B cell (primary cell): Measurements from ENCODE around the gene GAPVD1. TPM values are rescaled to one million over a fixed set of nuclear protein-coding genes. Genes with fewer than 3 reads are reported as not detected.

Experiments used
- ATAC-seq: fragments of 200-7000 bp; cut with Tn5 transposase; one replicate; pipeline ENCODE4 v1.10.0; 2021; ENCODE audit warnings: low read depth, mild to moderate bottlenecking, moderate number of reproducible peaks, moderate library complexity
- CTCF ChIA-PET: fragments of 350-600 bp; sonication (Branson Sonifier 250); formaldehyde crosslinking; loops from one replicate; lab custom pipeline; 2021; ENCODE audit warnings: antibody characterized with exemption, inconsistent platforms; lab: Charles Lee
- POLR2A ChIA-PET: fragments of 350-600 bp; sonication (Branson Sonifier 250); formaldehyde crosslinking; loops from one replicate; lab custom pipeline; 2021; ENCODE audit warnings: antibody characterized with exemption; lab: Charles Lee
- DNase-seq: peaks from one replicate; pipeline ENCODE4 v3.0.0; 2013
- H2AFZ ChIP-seq: 2 replicates; pipeline ENCODE4 v1.6.1; 2012; ENCODE audit warnings: mild to moderate bottlenecking, low read depth, low read length; ENCODE audit not compliant: insufficient read depth, poor library complexity, severe bottlenecking
- H3K27ac ChIP-seq, 2 donors: 1 replicate in 1 of 2; 2 replicates in 1 of 2; pipeline ENCODE4 v1.5.1; 2012 to 2013; ENCODE audit warnings: low read length in 2 of 2, mild to moderate bottlenecking in 2 of 2, moderate library complexity in 1 of 2
- H3K27me3 ChIP-seq, 4 experiments: fragments of 200-600 bp in 1 of 4; sonication (generic) in 1 of 4; replicated peaks in 1 of 4; 1 replicate in 2 of 4; 2 replicates in 2 of 4; pipeline versions ENCODE4 v1.6.1 to v1.7.0; 2013 to 2016; ENCODE audit warnings: low read length in 3 of 4, mild to moderate bottlenecking in 2 of 4, mixed read lengths in 1 of 4, moderate library complexity in 1 of 4; ENCODE audit not compliant: insufficient read depth in 4 of 4, control insufficient read depth in 3 of 4; ENCODE audit errors: control extremely low read depth in 1 of 4
- H3K36me3 ChIP-seq, 2 experiments: replicated peaks in 1 of 2; 1 replicate in 1 of 2; 2 replicates in 1 of 2; pipeline versions ENCODE4 v1.6.1 to v1.7.1; 2013; ENCODE audit warnings: low read length in 1 of 2; ENCODE audit not compliant: insufficient read depth in 2 of 2, control insufficient read depth in 1 of 2; ENCODE audit errors: control extremely low read depth in 1 of 2, extremely low read depth in 1 of 2
- H3K4me1 ChIP-seq, 2 donors: fragments of 200-600 bp in 1 of 2; sonication (generic) in 1 of 2; 1 replicate in 1 of 2; 2 replicates in 1 of 2; pipeline versions ENCODE4 v1.5.1 to v1.6.1; 2013 to 2017; ENCODE audit warnings: low read length in 2 of 2; ENCODE audit not compliant: control insufficient read depth in 2 of 2, insufficient read depth in 2 of 2
- H3K4me2 ChIP-seq: replicated peaks from 2 replicates; pipeline ENCODE3; 2012; ENCODE audit warnings: mild to moderate bottlenecking, low read depth, low read length; ENCODE audit not compliant: poor library complexity, severe bottlenecking
- H3K4me3 ChIP-seq, 5 experiments: fragments of 200-600 bp in 1 of 5; sonication (generic) in 1 of 5; 1 replicate in 3 of 5; 2 replicates in 2 of 5; pipeline versions ENCODE4 v1.5.1 to v1.7.0; 2011 to 2016; ENCODE audit warnings: low read length in 4 of 5, mild to moderate bottlenecking in 4 of 5, low read depth in 2 of 5, control low read depth in 1 of 5, moderate library complexity in 1 of 5; ENCODE audit not compliant: insufficient read depth in 1 of 5; ENCODE audit errors: control extremely low read depth in 1 of 5, extremely low read depth in 1 of 5
- H3K79me2 ChIP-seq: fragments of 200-600 bp; sonication (generic); one replicate; pipeline ENCODE4 v1.6.0; 2016; ENCODE audit warnings: low read length; ENCODE audit not compliant: control insufficient read depth, insufficient read depth
- H3K9ac ChIP-seq: fragments of 200-600 bp; sonication (generic); 2 replicates; pipeline ENCODE4 v1.6.1; 2017; ENCODE audit warnings: mild to moderate bottlenecking, low read length, moderate library complexity
- H3K9me3 ChIP-seq, 3 donors: one replicate each; pipeline versions ENCODE4 v1.6.1 to v1.7.1; 2013; ENCODE audit warnings: low read length in 2 of 3; ENCODE audit not compliant: control insufficient read depth in 2 of 3, insufficient read depth in 1 of 3; ENCODE audit errors: control extremely low read depth in 1 of 3
- H4K20me1 ChIP-seq: 2 replicates; pipeline ENCODE4 v1.6.0; 2012; ENCODE audit warnings: mild to moderate bottlenecking, low read length; ENCODE audit not compliant: insufficient read depth, control insufficient read depth, poor library complexity, severe bottlenecking
- H3K27ac Mint-ChIP-seq: one replicate; pipeline ENCODE4 v1.8.0; 2021; ENCODE audit warnings: mixed read lengths
- H3K27me3 Mint-ChIP-seq: one replicate; pipeline ENCODE4 v1.8.0; 2021; ENCODE audit warnings: mixed read lengths
- H3K4me1 Mint-ChIP-seq: one replicate; pipeline ENCODE4 v1.8.0; 2021; ENCODE audit warnings: mixed read lengths
- H3K4me3 Mint-ChIP-seq: one replicate; pipeline ENCODE4 v1.8.0; 2021; ENCODE audit warnings: mixed read lengths
- H3K9me3 Mint-ChIP-seq: one replicate; pipeline ENCODE4 v1.8.0; 2022; ENCODE audit warnings: mixed read lengths; ENCODE audit not compliant: insufficient read depth
- EZH2 ChIP-seq: IDR thresholded peaks from 2 replicates; pipeline ENCODE4 v1.6.1; 2012; ENCODE audit warnings: borderline replicate concordance, low read depth, mild to moderate bottlenecking, moderate library complexity, low read length; ENCODE audit not compliant: insufficient read depth, poor library complexity, severe bottlenecking
- WGBS: methylation state at CpG from one replicate; pipeline ENCODE4 v1.1.5; 2013; ENCODE audit warnings: missing lambda C conversion rate; ENCODE audit not compliant: insufficient coverage; 5-methylcytosine and 5-hydroxymethylcytosine counted together
- intact Hi-C: fragments of 100-400 bp; cut with micrococcal nuclease; formaldehyde crosslinking; loops from one replicate; pipeline ENCODE4 v1.10.0; 2022
- polyA plus RNA-seq: library from polyadenylated mRNA; depleted of rRNA; stranded (reverse); fragments of >200 nt; gene quantifications from 2 replicates; pipeline ENCODE4 v1.2.3, GENCODE V29; 2012
- total RNA-seq, 2 donors: library from RNA; stranded (reverse); fragments of 120-200 nt in 1 of 2; gene quantifications; 1 replicate in 1 of 2; 2 replicates in 1 of 2; pipeline versions ENCODE4 v1.2.3 to v1.2.4, GENCODE V29; 2013 to 2022
- TF ChIP-seq, protein P1 (sequence below): fragments of 200-600 bp; IDR thresholded peaks from one replicate; pipeline ENCODE4 v1.8.0; 2022; ENCODE audit warnings: antibody characterized with exemption, mild to moderate bottlenecking

GAPVD1 gene
- total and polyA plus RNA-seq, 2 donors (not counting 1 experiment from before 2014, with no cell fraction given): 11.8 to 61.2 TPM

DNA sequence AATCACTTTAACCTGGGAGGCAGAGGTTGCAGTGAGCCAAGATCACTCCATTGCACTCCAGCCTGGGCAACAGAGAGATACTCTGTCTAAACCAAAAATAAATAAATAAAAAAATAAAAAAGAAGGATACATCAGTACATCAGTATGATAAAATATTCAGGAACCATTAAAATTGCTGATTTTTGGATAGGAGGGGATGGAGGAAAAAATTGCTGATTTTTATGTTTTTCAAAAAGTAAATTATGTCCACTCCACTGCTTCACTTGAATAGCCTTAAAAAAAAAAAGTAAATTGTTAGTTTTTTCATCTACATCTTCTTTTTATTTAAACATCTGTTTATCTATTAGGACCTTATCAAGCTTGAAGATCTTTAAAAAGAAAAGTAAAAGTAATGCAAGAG lies 7.4 kb upstream of the GAPVD1 start:
- CTCF ChIA-PET: no interaction called here
- TF ChIP-seq EZH2: no peak
- TF ChIP-seq, protein P1, sequence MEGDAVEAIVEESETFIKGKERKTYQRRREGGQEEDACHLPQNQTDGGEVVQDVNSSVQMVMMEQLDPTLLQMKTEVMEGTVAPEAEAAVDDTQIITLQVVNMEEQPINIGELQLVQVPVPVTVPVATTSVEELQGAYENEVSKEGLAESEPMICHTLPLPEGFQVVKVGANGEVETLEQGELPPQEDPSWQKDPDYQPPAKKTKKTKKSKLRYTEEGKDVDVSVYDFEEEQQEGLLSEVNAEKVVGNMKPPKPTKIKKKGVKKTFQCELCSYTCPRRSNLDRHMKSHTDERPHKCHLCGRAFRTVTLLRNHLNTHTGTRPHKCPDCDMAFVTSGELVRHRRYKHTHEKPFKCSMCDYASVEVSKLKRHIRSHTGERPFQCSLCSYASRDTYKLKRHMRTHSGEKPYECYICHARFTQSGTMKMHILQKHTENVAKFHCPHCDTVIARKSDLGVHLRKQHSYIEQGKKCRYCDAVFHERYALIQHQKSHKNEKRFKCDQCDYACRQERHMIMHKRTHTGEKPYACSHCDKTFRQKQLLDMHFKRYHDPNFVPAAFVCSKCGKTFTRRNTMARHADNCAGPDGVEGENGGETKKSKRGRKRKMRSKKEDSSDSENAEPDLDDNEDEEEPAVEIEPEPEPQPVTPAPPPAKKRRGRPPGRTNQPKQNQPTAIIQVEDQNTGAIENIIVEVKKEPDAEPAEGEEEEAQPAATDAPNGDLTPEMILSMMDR: no peak
- Histone ChIP-seq H3K4me2 (no peak overlapping the region), H3K4me3 (no peak overlapping the region), H3K9me3 (no peaks in the 10 kb centered on the region), H3K4me1 (no peaks in the 10 kb centered on the region), H3K9ac (no peak overlapping the region), H2AFZ (no peak overlapping the region), H3K79me2 (no peaks in the 10 kb centered on the region), H4K20me1 (no peaks in the 10 kb centered on the region), H3K27ac (no peak overlapping the region), H3K36me3 (no peaks in the 10 kb centered on the region), H3K27me3 (no peaks in the 10 kb centered on the region)
- POLR2A ChIA-PET: no interaction called here
- no peaks in the 10 kb centered on the region for H3K27me3 Mint-ChIP-seq
- no peaks in the 10 kb centered on the region for H3K9me3 Mint-ChIP-seq
- H3K4me1 Mint-ChIP-seq: peaks cover 4% of the 10 kb centered on the region
- no peak overlapping the region for H3K27ac Mint-ChIP-seq
- no peak for ATAC-seq
- DNase-seq: no peak
- H3K4me3 Mint-ChIP-seq: no peak overlapping the region
- intact Hi-C loops: no loop called here

DNA sequence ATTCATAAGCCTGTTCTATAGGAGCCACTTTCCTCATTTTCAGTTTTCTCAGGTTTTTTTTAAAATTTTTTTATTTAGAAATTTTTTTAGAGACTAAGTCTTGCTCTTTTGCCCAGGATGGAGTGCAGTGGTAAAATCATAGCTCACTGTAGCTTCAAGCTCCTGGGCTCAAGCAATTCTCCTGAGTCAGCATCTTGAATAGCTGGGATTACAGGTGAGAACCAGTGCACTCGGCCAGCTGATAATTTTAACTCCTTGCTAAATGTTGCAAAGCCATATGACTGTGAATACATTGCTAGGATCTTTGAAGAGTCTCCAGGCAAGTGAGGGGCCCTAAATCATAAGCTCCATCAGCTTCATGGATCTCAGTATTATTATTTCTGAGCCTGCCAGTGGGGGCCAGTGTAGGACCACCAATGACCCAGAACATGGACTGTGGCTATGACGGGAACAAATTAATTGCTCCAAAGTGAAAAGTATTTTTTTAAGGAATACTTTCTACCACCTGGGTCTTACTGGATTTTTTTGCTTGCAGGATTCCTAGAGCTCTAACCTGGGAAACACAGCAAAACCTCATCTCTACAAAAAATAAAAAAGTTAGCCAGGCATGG lies 5.7 kb upstream of the GAPVD1 start:
- no peaks in the 10 kb centered on the region for H3K36me3 ChIP-seq
- no peaks in the 10 kb centered on the region for H3K27me3 Mint-ChIP-seq
- DNase-seq (no peak), ATAC-seq (no peak)
- no peak overlapping the region for H3K4me2 ChIP-seq
- ChIA-PET POLR2A (interaction anchor here (1.3 kb wide), 1 partner anchor 15 kb away, joined by 4 read pairs; the partner anchor contains the start of gene HSPA5), CTCF (interaction anchor here (0.6 to 2.1 kb wide), 3 partner anchors 13 to 119 kb away, joined by 3 to 5 read pairs (median 3); no protein-coding TSS in a partner anchor)
- no peaks in the 10 kb centered on the region for H4K20me1 ChIP-seq
- H2AFZ ChIP-seq: no peak overlapping the region
- intact Hi-C loops: no loop called here
- no peak overlapping the region for H3K9ac ChIP-seq
- H3K4me1 Mint-ChIP-seq: peaks cover 7% of the 10 kb centered on the region
- peaks cover 0 to 12% (median 5%) of the 10 kb centered on the region in 3 donors for H3K9me3 ChIP-seq
- 100% methylated on average over 1 of the region's 2 CpGs for WGBS
- no peak overlapping the region for H3K4me3 ChIP-seq
- no peaks in the 10 kb centered on the region for H3K79me2 ChIP-seq
- no peak for TF ChIP-seq EZH2
- TF ChIP-seq, protein P1: no peak
- no peak overlapping the region for H3K4me3 Mint-ChIP-seq
- H3K4me1 ChIP-seq: peaks cover 0 to 4% of the 10 kb centered on the region in 2 donors
- no peak overlapping the region for H3K27ac Mint-ChIP-seq
- H3K27ac ChIP-seq: no peak overlapping the region
- H3K9me3 Mint-ChIP-seq: no peaks in the 10 kb centered on the region
- no peaks in the 10 kb centered on the region for H3K27me3 ChIP-seq
